GM19025 (cell line): ENCODE data around the gene SUV39H2.
"Not testable (repeated sequence)": the region's sequence is repeated elsewhere in the genome, so short reads cannot be mapped to it uniquely, and the experiment has no call there.

Source experiments
- ATAC-seq: cut with Tn5 transposase; IDR thresholded peaks from one replicate; pipeline ENCODE4 v1.9.1; 2021; ENCODE audit warnings: mild to moderate bottlenecking, low read depth, moderate library complexity; ENCODE audit not compliant: unreplicated experiment

SUV39H2 gene

DNA sequence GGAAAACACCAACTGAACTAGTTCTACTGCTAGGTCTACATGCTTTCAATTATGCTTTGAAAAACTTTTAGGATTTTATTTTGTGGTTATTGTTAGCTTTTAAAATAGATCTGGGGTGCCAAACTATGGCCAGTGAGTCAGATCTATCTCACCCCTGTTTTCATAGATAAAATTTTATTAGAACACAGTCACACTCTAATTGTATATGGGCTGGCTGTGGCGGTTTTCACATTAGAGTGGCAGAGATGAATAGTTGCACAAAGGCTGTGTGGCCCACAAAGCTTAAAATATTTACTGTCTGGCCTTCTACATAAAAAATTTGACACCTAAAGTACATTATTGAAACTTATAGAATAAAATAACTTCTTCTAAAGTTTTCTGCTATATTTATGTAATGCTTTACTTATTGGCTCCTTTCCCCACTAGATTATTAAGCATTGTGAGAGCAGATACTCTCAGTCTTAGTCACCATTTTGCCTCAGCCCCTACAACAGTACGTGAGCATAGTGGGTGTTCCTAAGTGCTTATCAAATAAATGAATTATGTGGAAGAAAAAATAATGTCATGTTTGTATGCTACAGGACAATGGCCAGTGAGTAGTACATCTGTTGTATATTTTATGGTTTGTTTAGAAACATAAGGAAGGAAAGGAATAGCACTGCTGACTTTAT lies 5.4 kb upstream of the SUV39H2 start:
- no peak for ATAC-seq

DNA sequence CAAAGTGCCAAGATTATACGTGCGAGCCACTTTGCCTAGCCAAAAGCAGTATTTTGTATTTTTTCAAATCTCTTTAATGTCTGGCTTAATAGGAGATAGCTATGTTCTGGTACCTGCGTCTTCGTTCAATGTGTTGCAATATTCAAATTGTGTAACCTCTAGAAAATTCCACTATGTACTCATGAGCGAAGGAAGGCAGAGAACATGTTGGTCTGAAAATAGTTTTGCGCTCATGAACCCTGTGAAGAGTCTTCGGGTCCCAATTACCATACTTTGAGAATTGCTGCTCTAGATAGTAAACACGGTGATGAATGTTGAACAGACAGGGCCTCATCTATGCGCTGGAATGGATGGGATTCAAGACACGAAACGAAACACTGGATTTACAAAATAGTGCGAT lies 2.7 kb upstream of the SUV39H2 start:
- ATAC-seq = no peak

DNA sequence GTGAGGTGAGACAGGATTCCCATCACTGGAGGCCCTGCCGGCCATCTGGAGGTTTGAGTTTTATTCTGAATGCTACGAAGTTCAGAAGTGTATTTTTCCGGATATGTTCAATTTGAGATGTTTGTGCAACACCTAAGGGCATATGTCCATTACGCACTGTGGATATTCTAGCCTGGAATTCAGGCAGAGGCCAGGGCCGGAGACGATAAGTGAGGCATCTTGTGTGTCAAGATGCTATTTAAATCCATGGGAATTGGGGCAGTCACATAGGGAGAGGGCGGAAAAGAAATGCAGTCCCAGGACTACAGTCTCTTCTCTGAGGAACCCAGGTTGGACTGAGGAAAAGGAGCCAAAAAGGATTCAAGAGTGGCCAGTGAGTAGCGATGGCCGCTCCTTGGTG lies 1.9 kb upstream of the SUV39H2 start:
- ATAC-seq = no peak

DNA sequence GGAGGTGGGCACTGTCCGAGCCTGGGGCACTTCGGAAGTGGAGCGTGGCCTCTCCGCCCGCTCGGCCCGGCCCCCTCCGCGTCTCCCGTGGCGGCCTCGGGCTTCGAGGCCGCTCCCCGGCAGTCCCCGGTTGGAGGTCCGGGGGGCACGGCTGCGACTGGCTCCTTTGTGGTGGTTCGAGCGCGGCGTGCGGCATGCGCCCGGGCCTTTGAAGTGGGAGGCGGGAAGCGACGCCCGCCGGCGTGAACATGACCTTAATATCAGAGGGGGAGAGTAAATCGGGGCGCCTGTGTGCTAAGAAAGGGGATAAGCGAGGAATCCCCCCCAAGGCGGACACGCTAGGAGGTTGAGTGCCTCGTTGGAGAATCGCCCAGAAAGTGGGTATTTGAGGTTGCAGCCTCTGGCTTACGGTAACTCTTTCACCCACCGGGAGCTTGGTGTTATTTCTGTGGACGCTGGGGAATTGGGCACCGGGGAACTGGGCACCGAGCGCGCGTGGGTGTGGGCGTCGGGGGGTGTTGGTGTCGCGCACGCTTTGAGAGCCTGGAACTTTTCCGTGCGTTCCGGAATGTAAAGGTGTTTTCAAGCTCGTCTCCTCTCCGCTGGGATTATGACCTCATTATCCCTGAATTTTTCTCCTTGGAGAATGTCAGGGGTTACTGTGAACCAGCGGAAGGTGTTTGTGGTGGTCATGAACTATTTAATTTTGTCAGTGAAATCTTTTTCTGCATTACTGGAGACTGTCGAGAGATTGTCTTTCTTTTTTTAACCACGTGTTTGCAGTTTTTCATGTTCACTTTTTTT lies 660 bp downstream of the SUV39H2 start:
- no peak for ATAC-seq

DNA sequence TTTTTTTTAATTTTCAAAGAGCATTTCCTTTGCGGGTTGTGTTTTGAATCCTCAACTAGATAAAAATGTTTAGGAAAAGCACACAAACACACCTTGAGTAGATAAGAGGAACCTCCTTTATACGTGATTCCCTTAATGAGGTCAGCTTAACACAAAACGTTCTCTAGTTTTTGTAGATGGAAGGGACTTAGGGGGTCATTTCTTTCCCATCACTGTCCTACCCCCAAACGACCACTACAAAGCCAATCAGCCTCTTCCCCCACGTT lies 1.2 kb downstream of the SUV39H2 start:
- ATAC-seq = no peak

DNA sequence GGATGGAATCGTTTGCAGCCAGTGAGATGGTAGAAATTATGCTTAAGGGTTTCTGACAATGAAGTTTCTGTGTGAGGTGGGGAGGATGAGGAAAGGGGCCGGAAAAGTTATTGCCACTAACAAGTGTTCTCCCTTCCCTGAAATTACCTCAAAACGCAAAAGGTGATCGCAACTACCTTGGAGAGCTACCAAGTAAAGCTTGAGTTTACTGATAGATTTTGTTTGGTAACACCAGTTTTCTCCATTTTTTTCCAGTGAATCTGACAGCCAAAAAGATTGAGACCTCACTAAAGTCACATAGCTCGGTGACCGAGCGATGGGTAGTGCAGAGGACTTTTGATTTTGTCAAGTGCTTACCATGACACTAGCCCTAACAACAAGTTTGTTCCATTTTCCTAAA lies 1.6 kb downstream of the SUV39H2 start:
- ATAC-seq = no peak

DNA sequence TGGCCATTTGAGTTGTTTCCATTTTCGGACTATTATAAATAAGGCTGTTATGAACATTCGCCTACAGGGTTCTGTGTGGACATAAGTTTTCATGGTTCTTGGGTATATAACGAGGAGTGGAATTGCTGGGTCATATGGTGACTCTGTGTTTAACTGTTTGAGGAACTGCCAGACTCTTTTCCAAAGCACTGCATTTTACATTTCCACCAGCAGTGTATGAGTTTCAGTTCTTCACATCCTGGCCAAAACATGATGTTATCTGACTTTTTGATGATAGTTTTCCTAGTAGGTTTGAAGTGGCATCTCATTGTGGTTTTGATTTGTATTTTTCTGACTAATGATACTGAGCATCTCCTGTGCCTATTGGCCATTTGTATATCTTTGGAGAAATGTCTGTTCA lies 5.4 kb downstream of the SUV39H2 start:
- no peak for ATAC-seq

DNA sequence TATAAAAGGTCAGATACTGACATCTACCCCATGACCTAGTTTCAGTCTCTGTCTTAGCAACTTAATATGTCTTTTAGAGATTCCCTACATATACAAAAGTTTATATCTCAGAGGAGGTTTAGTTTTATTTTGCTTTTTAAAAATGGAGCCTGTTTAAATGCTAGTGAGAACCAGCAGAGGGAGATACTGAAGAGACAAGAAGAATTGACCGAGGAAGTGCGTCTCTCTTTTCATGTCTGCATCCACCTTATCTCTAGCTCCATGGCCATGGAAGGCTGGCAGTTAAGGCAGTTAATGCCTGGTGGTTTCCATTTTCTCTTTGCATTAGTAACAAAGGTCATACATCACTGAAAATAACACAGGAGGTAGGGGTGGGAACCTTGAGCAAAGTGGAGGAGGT lies 10.7 kb downstream of the SUV39H2 start:
- no peak for ATAC-seq

DNA sequence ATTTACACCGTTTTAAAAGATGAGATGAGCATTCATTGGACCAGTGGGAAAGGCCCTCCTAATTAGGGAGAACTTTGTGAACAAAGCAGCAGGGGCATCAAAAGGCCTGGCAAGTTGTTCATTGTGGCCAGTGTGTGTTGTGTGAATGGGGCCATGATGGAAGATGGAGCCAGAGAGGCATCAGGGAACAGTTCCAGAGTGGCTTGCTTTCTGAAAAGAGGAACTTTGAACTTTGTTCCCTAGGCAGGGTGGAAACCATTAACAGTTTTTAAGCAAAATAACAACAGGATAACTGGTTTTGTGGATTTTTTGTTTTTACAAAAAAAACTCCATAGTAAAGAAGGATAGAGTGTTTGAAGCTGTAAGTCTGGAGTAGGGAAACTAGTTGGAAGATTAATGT lies 12.5 kb downstream of the SUV39H2 start:
- ATAC-seq = no peak

DNA sequence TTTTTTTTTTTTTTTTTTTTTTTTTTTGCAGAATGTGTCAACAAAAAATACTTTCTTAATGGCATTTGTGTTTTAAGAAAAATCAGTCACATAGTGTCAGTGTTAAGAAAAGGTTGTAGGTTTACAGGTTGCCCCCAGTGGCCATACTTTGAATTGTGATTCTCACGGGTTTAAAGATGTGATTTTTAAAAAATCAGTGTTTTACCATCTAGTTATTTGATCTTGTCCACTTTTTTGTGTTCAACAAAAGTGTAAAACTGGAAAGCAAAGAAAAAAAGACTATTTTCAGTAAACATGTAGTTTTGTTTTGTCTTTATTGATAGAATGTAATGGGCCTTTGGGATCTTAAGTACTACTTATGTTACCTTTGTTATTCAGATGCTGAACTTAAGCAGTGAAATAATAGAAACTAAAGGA lies 25.7 kb downstream of the SUV39H2 start:
- ATAC-seq = no peak

DNA sequence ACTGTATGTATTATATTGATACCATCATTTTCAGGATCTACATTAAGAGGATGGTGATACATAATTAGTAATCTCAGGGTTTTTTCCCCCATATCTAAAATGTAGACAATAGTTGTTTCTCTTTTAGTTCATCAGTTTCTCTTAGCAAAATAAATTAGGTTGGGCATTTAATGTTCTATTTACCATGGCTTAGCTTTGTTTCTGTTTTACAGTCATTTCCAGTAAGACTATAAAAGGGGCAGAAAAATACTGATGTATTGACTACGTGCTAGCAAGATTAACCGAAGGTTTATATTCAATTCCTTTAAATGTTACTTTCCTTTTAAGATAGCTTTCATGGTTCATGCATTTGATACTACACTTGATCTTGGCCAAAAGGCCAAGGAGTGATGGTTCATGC lies 26.2 kb downstream of the SUV39H2 start:
- ATAC-seq = no peak

DNA sequence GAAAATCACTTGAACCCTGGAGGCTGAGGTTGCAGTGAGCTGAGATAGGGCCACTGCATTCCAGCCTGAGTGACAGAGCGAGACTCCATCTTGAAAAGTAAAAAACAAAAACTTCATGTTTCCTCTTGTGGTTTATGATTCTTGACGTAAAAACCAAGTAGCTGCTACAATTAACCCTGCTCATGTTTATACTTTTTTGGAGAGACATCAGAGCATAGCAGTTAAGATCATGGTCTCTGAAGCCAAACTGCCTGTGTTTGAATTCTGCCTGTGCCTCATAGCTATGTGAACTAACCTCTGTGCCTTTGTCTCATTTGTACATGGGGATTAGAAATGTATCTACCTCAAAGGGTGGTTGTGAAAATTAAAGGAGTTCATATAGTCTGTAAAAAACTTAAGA lies 27.2 kb downstream of the SUV39H2 start:
- no peak for ATAC-seq

DNA sequence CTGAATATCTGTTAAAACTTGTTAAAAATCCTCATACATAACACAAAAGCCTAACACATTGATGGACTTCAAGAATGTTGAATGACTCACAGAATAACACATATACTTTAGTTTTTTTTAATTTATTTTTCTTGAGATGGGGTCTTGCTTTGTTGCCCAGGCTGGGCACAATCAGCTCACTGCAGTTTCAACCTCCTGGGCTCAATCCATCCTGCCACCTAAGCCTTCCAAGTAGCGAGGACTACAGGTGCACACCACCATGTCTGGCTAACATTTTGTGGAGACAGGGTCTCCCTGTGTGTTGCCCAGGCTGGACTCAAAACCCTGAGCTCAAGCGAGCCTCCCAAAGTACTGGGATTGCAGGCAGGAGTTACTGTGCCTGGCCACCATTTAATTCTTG lies 28.1 kb downstream of the SUV39H2 start:
- no peak for ATAC-seq

DNA sequence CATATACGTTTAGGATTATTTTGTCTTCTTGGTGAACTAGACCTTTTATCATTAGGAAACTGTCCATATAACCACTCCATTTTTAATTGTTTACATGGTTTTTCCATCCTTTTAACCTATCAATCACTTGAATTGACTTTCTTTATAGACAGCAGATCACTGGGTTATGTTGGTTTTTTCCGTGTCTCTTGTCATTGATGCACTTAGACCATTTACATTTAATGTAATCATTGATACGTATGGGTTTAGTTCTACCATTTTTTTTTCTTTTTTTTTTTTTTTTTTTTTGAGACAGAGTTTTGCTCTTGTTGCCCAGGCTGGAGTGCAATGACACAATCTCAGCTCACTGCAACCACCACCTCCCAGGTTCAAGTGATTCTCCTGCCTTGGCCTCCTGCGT lies 28.9 kb downstream of the SUV39H2 start:
- ATAC-seq = not testable (repeated sequence)

DNA sequence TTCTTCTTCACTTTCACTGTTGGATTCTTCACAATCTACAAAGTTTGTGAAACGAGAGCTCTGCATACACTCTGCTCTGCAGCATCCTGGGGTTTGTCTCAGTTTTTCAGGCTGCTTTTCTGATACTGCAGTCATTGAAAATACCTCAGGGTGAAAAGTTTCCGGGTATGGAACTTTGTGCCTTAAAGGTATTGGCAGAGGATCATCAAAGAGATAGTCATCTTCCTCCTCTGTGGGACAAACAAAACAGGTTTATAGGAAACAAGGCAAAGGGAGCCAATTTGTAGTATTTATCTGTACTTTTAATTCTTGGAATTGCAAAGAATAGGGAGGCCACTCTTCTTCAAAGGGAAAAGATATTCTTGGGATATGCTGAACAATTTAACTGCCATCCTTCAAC lies 30.4 kb downstream of the SUV39H2 start:
- ATAC-seq = no peak

DNA sequence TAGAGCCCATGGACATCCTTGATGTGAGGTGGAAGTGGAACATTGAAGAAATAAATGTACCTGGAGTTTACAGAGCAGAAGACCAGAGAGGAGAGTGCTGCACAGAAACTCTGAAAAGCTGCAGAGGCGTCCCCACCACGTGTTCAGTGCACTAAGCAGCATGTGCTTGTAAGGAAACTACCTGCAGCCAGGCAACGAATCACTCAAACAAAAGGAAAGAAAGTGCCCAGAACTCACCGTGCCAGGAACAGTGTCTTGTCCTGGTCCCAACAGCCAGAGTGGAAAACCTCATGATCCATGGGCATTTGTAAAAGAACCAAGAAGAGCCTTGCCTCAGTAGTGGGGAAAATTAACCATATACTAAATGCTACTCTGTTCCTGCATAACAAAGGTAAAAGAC lies 32.3 kb downstream of the SUV39H2 start:
- no peak for ATAC-seq

DNA sequence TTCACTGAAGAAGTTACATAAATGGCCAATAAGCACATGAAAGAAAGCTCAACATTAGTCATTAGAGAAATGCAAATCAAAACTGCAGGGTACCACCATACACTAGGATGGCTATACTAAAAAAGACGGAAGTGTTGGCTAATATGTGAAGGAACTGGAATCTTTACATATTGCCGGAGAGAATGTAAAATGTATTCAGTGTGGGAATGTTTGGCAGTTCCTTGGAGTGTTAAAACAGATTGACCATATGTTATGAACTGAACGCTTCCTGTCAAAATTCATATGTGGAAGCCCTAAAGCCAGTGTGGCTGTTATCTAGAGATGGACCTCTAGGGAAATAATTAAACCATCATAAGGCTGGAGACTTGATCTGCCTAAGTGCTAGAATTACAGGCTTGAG lies 33.1 kb downstream of the SUV39H2 start:
- no peak for ATAC-seq

DNA sequence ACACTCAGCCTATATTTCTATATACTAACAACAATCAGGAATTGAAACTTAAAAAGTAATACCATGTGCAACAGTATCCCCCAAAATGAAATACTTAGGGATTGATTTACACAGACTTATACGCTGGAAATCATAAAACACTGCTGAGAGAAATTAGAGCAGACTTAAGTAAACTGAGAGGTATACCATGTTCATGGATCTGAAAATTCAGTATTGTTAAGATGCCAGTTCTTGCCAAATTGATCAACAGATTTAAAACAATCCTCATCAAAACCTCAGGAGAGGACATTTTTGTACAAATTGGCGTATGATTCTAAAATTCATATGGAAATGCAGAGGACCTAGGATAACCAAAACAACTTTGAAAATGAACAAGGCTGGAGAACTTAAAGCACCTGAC lies 37.9 kb downstream of the SUV39H2 start:
- no peak for ATAC-seq

DNA sequence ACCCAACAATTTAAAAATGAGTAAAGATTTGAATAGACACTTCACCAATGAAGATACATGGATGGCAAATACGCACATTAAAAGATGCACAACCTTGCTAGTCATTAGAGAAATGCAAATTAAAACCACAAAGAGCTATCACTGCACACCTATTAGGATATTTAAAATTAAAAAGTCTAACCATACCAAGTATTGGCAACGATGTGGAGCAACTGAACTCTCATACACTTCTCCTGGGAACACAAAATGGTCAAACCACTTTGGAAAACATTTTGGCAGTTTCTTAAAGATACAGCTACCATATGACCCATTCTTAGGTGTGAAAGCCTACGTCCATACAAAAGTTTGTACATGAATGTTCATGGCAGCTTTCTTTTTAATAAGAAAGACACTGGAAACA lies 39.2 kb downstream of the SUV39H2 start:
- no peak for ATAC-seq

DNA sequence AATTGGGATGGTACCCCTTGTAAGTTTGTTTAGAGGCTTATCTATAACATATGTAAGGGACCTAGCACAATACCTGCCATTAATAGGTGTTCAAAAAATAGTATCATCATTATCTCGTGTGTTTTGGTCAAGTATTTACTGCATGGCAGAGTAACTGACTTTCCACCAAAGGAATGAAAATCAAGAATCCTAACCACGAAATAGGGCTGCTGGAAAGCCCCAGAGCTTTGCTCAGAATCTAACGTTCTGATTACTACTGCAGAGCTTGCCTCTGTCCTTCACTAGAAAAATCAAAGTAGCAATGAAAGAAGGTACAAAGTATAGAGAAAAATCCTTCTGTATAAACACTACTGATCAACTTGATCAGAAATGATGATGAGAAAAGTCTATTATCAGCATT lies 40.3 kb downstream of the SUV39H2 start:
- ATAC-seq = no peak

DNA sequence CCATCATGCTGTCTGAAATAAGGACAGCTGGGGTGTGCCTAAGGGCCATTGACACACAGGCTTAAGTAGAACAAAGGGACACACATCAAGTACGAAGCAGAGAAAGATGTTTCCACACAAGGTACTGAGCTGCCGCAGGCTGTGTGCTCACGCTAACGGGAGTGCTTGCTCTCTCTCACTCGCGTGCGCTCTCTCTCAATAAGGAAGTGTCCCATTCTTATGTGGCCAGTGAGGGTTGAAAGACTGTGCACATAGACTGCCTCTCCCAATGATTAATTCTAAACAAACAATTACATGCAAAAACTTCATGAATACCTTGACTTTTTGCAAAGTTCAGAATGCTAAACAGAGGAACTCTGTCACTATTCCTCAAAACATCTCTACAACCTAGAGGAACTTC lies 45.3 kb downstream of the SUV39H2 start:
- no peak for ATAC-seq

DNA sequence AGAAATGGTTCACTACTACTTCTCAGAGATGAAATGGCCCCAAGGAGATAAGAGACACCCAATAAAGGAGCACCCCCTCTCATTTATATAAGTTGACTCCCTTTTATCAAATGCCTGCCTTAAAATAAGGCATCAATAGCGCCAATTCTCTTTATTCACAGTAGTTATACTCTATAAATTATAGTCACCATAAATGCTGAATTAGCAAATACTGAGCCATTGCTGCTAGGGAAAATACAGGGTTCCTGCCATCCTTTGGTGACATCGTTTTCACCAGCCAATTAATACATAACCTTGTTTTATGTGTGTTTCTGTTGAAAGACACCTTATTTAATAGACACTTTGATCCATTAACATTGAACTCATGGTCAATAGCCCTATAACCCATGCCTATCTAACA lies 46.6 kb downstream of the SUV39H2 start:
- ATAC-seq = no peak

DNA sequence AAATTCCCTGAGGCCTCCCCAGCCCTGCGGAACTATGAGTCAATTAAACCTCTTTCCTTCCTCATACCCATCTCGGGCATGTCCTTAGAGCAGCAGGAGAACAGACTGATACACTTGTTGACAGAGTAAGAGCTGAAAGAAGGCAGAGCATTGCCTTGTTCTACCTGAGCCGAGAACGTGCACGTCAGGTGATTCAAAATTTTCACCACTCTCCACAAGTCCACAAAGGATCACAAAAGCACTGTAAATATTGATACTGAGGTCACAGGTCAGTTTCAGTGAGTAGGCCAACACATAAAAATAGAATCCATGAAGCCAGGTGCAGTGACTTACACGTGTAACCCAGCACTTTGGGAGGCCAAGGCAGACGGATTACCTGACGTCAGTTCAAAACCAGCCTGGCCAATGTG lies 47.4 kb downstream of the SUV39H2 start:
- no peak for ATAC-seq
